Lung (tissue), 12 donors: ENCODE data around the gene HPCA. TPM values are rescaled to one million over a fixed set of nuclear protein-coding genes. Genes with fewer than 3 reads are reported as not detected.

Experiments
- ATAC-seq: fragments of 200-7000 bp; cut with Tn5 transposase; one replicate; pipeline ENCODE4 v1.9.1; 2020; ENCODE audit warnings: moderate number of reproducible peaks; ENCODE audit not compliant: insufficient read depth, low FRiP score
- DNase-seq, 3 donors: peaks; one replicate each; pipeline ENCODE4 v3.0.0-alpha.2; 2013 to 2017
- H3K27ac ChIP-seq, 2 donors: one replicate each; pipeline ENCODE4 v1.5.1; 2013; ENCODE audit warnings: mild to moderate bottlenecking in 2 of 2, moderate library complexity in 2 of 2, control low read depth in 1 of 2, inconsistent platforms in 1 of 2, low read depth in 1 of 2, low read length in 1 of 2
- H3K27me3 ChIP-seq, 3 donors: one replicate each; pipeline ENCODE4 v1.5.1; 2013; ENCODE audit warnings: low read length in 2 of 3; ENCODE audit not compliant: control insufficient read depth in 3 of 3, insufficient read depth in 3 of 3
- H3K36me3 ChIP-seq, 4 donors: one replicate each; pipeline ENCODE4 v1.5.1; 2013; ENCODE audit warnings: low read length in 4 of 4, mild to moderate bottlenecking in 1 of 4, moderate library complexity in 1 of 4; ENCODE audit not compliant: control insufficient read depth in 4 of 4, insufficient read depth in 4 of 4
- H3K4me1 ChIP-seq, 5 donors: one replicate each; pipeline ENCODE4 v1.5.1; 2013; ENCODE audit warnings: low read length in 5 of 5, mild to moderate bottlenecking in 2 of 5, moderate library complexity in 1 of 5; ENCODE audit not compliant: control insufficient read depth in 5 of 5, insufficient read depth in 5 of 5
- H3K4me3 ChIP-seq: one replicate; pipeline ENCODE4 v1.5.1; 2013; ENCODE audit warnings: mild to moderate bottlenecking, control low read depth, moderate library complexity
- H3K9ac ChIP-seq, 2 donors: one replicate each; pipeline ENCODE4 v1.5.1; 2013; ENCODE audit warnings: low read length in 2 of 2, control low read depth in 1 of 2; ENCODE audit not compliant: insufficient read depth in 1 of 2
- H3K9me3 ChIP-seq, 4 donors: one replicate each; pipeline ENCODE4 v1.5.1; 2013; ENCODE audit warnings: low read length in 3 of 4, mild to moderate bottlenecking in 1 of 4, moderate library complexity in 1 of 4; ENCODE audit not compliant: control insufficient read depth in 4 of 4, insufficient read depth in 3 of 4
- CTCF ChIP-seq: IDR thresholded peaks from 2 replicates; pipeline ENCODE4 v1.5.1; 2012; ENCODE audit warnings: mild to moderate bottlenecking; ENCODE audit errors: control extremely low read depth, extremely low read depth
- WGBS, 2 donors: extraction: QIAGEN DNeasy Blood & Tissue Kit; methylation state at CpG; one replicate each; pipeline ENCODE4 v1.1.7; 2013; 5-methylcytosine and 5-hydroxymethylcytosine counted together
- polyA plus RNA-seq, 2 donors: library from polyadenylated mRNA; stranded (reverse); fragments of 200-250 nt; gene quantifications; one replicate each; pipeline ENCODE4 v1.2.1, GENCODE V29; 2013
- total RNA-seq, 2 donors: library from RNA; depleted of rRNA in 1 of 2; stranded (reverse); fragments of >200 nt in 1 of 2; gene quantifications; one replicate each; pipeline ENCODE4 v1.2.1, GENCODE V29; 2014 to 2021
- donor health status: control.
- donor health status: control.
- donor health status: Bipolar disorder and iron deficiency.
- donor health status: healthy.
- donor health status: DM: yes; HTN: yes; CAD: no.

Gene HPCA
- total and polyA plus RNA-seq, 4 donors = 0.19 to 1.3 (median 0.40) TPM; not detected in 1

- Histone ChIP-seq H3K27me3 (peaks cover 0 to 6% (median 0%) of the 10 kb centered on the region in 3 donors), H3K9ac (no peak overlapping the region), H3K4me3 (no peak overlapping the region), H3K27ac (no peak overlapping the region), H3K36me3 (no peaks in the 10 kb centered on the region), H3K4me1 (peaks cover 0 to 6% (median 4%) of the 10 kb centered on the region in 5 donors), H3K9me3 (no peaks in the 10 kb centered on the region)
- TF ChIP-seq CTCF = no peak
- 83 to 84% methylated on average over 11 of the region's 11 CpGs for whole genome bisulfite sequencing, 2 donors
- DNase-seq = peak in 2 of 3 donors; percentile 14 to 35
- no peak for ATAC-seq
These were observed 33.8 kb downstream of the HPCA start for GRCh38 chr1:32919811-32920733.

- Histone ChIP-seq H3K9me3 (no peaks in the 10 kb centered on the region), H3K4me3 (no peak overlapping the region), H3K4me1 (peaks cover 0 to 12% (median 5%) of the 10 kb centered on the region in 5 donors), H3K27me3 (peaks cover 0 to 6% (median 0%) of the 10 kb centered on the region in 3 donors), H3K27ac (no peak overlapping the region), H3K9ac (no peak overlapping the region), H3K36me3 (no peaks in the 10 kb centered on the region)
- no peak for ATAC-seq
- 61 to 62% methylated on average over 7 of the region's 7 CpGs for WGBS, 2 donors
- no peak for DNase-seq
- TF ChIP-seq CTCF = no peak
These were observed 34.5 kb downstream of the HPCA start for GRCh38 chr1:32920833-32921232.

- H3K4me1 ChIP-seq = peaks cover 0 to 16% (median 5%) of the 10 kb centered on the region in 5 donors
- no peaks in the 10 kb centered on the region for H3K9me3 ChIP-seq
- ATAC-seq = no peak
- TF ChIP-seq CTCF = no peak
- H3K27ac ChIP-seq = no peak overlapping the region
- H3K4me3 ChIP-seq = no peak overlapping the region
- DNase-seq = peak in 1 of 3 donors; percentile 33
- peaks cover 0 to 6% (median 0%) of the 10 kb centered on the region in 3 donors for H3K27me3 ChIP-seq
- H3K36me3 ChIP-seq = no peaks in the 10 kb centered on the region
- no peak overlapping the region for H3K9ac ChIP-seq
- 4 to 13% methylated on average over 26 to 31 of the region's 31 CpGs for WGBS, 2 donors
These were observed 38.6 kb downstream of the HPCA start for GRCh38 chr1:32924881-32925344.
